Muscle of arm (tissue), 12 donors: Measurements from ENCODE around the gene AJM1. TPM values are rescaled to one million over a fixed set of nuclear protein-coding genes. Genes with fewer than 3 reads are reported as not detected.
"Not testable (repeated sequence)": the region's sequence is repeated elsewhere in the genome, so short reads cannot be mapped to it uniquely, and the experiment has no call there.

Source experiments
- DNase-seq: peaks from one replicate; pipeline ENCODE4 v3.0.0-alpha.2; 2013
- polyA plus RNA-seq, 12 donors: library from polyadenylated mRNA; unstranded; fragments of 120-200 nt; gene quantifications; one replicate each; pipeline ENCODE4 v1.2.1, GENCODE V29; 2013; ENCODE audit not compliant: insufficient read length in 12 of 12

The AJM1 gene
- polyA plus RNA-seq, 12 donors: 0.93 to 7.0 (median 1.5) TPM; not detected in 1

DNA sequence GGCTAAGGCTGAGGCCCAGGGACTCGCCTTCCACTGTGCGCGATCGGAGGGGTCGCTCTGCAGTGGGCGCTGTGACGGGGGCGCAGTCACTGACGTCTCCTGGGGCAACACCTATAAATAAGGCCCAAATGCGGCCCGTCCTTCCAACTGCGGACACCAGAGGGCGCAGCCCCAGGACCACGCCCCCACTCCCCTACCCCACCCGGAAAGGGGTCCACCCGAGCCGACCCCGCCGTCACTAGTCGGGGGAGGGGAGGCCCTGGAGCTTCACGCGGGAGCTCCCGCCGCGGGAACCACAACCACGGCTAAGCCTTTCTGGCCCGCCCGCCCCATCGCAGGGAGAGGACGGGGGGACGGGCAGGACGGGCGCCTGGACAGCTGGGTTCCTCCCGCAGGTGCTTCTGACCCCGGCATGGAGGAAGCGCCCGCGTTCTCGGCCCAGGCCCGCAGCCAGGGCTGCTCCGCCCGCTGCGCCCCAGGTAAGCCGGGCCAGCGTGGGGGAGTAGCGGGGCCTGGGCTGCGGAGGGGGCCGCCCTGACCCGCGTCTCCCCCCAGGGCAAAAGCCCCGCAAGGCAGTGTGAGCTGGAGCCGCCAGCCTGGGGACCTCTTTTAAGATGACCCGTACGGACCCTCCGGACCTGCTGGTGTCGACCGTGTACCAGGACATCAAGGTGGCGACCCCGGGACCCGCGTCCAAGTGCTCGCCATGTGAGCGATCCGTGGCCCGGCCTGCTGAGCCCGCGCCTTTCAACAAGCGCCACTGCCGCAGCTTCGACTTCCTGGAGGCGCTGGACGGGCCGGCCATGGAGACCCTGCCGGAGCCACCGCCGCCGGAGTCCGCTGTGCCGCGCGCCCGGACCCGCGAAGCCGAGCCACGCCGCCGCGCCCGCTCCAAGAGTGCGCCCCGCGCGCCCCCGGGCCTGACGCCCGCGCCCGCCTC, 1.8 kb downstream of the AJM1 start:
- not testable (repeated sequence) for DNase-seq

DNA sequence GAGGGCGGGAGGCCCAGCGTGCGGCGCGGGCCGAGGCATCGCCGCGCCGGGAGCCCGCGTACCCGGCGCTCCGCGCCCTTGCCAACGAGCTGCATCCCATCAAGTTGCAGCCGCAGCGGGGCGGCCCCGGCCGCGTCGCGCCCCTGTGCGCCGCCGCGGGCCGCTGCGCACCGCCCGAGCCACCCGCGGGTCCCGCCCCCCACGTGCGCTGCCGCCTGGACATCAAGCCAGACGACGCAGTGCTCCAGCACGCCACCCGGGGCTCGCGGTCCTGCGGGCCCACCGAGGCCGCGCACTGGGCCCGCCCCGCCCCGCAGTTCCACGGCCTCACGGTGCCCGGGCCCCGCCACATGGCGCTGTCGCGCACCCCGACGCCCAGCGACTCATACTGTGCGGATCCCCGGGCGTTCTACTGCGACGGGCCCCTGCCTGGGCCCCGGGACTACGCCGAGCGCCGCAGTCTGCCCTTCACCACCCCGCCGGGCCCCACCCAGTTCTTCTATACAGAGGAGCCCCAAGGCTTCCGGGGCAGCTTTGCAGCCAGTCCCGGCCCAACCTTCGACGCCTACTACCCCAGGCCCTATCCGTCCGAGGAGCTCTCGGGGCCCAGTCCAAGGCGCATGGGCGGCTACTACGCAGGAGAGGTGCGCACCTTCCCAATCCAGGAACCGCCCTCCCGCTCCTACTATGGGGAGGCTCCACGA, 2.6 kb downstream of the AJM1 start:
- no peak for DNase-seq

DNA sequence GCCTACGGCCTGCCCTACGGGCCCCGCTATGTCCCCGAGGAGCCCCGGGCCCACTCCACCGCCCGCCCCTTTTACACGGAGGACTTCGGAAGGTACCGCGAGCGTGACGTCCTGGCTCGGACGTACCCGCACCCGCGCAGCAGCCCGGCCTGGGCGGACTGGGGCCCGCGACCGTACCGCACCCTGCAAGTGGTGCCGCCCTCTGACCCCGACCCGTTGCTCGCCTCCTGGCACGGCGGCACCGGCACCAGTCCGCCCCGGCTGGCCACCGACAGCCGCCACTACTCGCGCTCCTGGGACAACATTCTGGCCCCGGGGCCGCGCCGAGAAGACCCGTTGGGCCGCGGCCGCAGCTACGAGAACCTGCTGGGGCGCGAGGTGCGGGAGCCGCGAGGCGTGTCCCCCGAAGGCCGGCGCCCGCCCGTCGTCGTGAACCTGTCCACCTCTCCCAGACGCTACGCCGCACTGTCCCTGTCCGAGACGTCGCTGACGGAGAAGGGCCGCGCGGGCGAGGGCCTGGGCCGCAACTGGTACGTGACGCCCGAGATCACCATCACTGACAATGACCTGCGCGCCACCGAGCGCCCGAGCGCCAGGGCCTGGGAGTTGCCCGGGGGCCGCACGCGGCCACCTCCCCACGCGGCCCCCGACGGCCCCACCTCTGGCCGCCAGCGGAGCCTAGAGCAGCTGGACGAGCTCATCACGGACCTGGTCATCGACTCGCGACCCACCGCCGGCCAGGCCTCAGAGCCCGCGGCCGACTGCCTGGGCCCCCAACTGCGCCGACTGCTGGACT, 3.4 kb downstream of the AJM1 start:
- DNase-seq: no peak

DNA sequence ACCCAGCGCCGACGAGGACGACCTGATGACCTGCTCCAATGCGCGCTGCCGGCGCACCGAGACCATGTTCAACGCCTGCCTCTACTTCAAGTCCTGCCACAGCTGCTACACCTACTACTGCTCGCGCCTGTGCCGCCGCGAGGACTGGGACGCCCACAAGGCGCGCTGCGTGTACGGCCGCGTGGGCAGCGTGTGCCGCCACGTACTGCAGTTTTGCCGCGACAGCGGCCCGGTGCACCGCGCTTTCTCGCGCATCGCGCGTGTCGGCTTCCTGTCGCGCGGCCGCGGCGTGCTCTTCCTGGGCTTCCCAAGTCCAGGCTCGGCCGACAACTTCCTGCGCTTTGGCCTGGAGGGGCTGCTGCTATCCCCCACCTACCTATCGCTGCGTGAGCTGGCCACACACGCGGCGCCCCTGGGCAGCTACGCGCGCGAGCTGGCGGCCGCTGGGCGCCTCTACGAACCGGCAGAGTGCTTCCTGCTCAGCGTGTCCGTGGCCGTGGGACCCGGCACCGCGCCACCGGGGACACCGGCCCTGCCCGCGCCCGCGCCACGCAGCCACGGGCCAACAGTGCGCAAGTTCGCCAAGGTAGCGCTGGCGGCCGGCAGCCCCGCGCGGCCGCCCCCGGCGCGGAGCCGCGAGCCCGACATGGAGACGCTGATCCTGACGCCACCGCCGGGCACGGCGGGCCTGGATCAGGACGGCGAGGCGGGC, 4.3 kb downstream of the AJM1 start:
- DNase-seq: no peak

DNA sequence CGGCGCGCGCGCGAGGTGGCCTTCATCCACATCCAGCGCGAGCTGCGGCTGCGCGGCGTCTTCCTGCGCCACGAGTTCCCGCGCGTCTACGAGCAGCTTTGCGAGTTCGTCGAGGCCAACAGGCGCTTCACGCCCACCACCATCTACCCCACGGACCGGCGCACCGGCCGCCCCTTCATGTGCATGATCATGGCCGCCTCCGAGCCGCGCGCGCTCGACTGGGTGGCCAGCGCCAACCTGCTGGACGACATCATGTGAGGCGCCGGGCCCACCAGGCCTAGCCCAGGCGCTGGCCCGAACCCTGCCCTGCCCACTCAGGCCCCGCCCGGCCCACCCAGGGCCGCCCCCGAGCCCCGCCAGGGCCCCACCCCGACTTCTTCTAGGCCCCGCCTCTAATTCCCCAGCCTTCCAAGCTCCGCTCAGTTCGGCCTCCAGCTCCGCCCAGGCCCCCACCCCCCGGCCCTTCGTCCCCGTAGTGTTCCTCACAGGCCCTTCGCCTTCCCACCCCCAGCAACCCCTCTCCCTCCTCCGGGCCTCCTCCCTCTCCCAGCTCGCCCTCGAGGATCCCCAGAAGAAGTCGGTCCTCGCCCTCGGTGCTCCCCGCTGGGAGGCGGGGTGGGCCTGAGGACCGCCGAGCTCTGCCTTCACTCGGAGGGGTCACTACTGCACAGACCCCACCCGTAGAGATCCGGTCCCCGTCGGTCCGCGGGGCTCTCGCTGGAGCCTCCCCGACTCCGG, 5.0 kb downstream of the AJM1 start:
- DNase-seq: peak; percentile 76

DNA sequence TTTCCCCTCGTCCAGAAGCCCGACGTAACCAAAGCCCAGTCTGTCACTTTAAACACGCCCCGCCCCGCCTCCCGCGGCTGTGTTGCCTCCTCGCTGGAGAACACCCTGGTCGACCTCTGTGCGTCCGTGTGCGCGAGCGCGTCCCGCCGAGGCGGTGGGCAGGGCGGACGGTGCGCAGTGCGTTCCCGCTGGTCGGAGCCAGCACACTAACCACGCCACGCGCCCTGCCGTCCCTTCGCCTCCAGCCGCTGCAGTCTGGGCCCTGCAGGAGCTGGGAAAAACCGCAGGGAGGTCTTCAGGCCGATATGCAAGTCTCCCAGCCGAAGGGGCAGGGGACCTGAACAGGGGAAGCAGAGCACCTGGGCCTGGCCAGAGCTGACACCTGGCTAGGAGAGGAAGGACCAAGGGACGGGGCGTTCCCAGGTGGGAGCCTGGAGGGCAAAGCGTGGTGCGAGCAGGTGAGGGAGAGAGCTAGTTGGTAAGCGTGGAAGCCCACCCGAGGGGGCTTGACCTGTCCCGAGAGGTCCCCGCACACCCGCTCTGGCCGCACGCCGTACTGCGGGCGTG, 5.6 kb downstream of the AJM1 start:
- peak; percentile 82 for DNase-seq

DNA sequence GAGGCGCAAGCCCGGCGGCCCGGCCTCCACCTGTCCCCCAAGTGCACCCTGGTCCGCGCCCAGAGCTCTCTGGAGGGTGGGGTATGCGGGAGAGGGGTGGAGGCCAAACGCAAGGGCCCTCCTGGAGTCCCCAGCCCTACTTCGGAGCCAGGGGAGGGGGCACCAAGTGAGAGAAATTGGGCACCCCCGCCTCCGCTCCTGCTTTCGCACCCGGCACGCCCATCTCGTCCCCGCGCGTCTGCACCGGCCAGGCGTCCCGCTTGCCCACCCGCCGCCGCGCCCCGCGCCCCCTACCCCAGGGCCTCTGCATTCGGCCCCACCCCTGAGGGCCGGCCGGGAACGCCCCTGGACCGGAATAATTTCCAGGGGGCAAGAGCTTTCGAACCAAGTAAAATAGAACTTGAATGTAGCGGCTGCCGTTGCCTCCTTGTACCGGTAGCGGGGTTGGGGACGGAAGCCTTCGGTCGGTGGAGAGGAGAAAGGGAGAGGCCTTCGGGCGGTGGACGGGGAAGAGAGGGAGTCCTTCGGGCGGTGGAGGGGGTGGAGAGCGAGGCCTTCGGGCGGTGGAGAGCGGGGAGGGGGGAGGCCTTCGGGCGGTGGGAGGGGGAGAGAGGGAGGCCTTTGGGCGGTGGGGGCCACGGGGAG, 6.2 kb downstream of the AJM1 start:
- DNase-seq: no peak

DNA sequence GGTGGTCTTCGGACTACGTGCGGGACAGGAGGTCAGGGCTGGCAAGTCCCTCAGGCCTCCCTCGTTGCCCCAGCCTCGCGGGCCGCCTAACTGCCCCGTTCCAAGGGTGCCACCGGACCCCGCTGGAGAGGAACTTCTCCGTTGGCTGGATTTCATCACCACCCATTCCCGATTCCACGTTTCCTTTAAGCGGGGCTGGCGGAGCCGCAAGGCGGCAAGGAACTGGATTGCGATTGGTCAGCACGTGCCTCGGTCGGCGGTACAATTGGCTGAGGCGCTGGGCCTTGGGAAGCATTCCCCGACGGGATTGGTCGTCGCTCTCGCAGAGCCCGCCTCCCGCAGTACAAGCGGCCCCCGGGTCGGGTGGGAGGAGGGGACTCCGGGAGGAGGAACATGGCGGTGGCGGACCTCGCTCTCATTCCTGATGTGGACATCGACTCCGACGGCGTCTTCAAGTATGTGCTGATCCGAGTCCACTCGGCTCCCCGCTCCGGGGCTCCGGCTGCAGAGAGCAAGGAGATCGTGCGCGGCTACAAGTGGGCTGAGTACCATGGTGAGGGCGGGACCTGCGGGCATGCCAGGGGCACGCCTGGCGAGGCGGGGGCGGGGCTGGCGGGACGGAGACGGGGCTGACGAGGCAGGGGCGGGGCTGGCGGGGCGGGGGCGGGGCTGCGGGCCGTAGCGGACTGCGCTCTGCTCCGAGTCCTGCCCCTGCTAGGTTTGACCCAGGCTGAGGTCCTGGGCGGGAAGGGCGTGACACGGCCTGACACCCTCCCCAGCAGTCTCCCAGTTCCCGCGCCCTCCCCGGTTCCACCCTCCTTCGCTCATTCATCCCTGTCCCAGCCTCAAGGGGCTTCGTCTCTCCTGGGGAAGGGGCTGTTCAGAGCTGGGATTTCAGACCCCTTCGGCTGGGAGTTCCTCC, 7.0 kb downstream of the AJM1 start, which contains the start of gene PHPT1:
Gene PHPT1, plus strand, starts transcription at position 372 of the 922 bp plus-strand sequence. Its CDS starts 22 bp downstream, at position 394.
- DNase-seq: peak; percentile 100

DNA sequence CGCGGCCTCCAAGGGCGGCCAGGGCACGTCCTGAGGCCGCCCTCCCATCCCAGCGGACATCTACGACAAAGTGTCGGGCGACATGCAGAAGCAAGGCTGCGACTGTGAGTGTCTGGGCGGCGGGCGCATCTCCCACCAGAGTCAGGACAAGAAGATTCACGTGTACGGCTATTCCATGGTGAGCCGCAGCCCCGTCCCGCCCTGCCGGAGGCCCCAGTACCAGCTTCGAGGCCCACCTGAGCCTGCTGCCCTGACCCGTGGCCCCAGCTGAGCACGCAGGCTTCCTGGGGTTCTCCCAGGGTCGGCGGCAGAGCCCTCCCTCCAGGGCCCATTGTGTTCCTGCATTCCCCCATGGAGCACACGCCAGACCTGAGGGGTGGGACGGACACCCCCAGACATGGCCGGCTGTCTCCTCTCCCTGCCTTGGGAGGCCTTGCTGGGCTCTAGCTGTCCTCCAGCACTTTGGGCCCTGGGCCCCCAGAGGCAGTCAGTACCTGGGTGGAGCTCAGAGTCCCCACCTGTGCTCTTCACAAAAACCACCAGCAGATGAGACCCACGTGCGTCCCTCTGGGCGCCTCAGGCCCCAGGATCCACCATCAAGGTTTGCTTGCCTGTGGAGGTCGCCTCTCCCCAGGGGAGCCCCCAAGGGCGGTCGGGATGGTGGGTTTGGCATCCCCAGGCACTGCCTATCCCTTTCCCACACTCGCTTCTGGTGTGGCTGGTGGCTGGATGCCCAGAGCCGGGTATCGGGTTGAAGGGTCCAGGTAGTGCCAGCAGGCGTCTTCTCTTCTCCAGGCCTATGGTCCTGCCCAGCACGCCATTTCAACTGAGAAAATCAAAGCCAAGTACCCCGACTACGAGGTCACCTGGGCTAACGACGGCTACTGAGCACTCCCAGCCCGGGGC, 7.9 kb downstream of the AJM1 start:
- no peak for DNase-seq

DNA sequence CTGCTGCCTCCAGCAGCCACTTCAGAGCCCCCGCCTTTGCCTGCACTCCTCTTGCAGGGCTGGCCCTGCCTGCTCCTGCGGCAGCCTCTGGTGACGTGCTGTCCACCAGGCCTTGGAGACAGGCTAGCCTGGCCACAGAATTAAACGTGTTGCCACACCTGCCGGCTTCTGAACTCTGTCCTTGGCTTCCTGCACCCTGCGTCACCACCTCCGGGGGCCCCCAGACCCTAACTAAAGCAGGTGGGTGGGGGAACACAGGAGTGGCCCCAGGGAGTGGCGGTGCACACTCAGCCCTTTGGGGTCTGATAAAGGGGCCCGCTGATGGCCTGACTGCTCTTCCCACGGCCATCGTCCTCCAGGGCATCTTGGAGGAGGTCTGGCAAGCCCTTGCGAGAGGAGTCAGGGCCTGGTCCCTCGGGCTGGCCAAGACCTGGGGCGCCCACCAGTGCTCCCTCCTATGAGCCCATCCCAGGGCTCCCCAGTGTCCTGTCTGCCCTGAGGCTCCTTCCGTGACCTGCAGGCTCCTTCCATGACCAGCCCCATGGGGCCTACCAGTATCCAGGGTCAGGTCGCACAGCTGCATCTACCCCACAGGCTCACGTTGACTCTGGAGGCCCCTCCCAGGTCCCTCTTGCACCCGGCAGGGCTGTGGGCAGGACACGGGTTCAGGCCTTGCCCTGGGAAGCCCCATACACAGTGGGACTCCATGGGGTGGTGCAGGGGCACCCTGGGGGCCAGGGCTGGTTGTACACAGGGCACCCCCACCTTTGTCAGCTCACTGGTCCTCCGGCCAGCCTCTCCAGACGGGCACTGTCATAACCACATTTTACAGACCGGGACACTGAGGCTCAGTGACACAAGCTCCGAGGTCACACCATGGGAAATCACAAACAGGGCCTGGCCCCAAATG, 8.8 kb downstream of the AJM1 start:
- DNase-seq: no peak

DNA sequence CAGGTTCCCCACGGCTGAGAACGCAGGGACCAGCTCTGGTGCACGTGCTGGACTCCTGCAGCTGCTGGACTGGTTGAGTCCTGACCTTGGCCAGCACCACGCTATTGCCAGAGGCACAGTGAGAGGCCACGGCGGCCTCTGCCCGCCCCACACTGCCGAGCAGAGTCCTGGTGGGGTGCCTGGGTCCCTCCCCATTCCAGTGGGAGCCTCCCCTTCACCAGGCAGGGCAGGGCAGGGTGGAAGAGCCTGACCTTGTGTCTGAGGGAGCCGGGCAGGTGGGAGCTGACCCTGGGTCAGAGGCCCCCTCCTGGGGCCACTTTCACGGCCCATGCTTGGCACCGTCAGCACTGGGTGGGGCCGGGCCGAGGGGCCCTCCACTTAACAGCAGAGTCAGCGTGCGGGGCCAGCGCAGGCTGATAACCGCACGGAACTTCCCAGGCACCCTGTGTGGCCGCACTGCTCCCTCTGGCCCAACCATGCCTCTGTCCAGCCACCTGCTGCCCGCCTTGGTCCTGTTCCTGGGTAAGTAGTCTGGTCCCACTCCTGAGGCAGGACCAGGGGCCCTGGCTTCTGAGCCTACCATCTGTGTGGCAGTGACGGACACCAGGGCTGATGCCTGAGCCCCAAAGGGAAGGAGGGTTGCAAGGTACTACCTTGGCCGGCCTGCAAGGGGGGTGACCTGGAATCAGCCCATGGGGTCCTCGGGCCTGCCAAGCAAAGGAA, 9.8 kb downstream of the AJM1 start, which contains the start of gene MAMDC4:
Gene MAMDC4, plus strand, starts transcription at position 406 of the 723 bp plus-strand sequence. Its CDS starts 71 bp downstream, at position 477.
- no peak for DNase-seq

DNA sequence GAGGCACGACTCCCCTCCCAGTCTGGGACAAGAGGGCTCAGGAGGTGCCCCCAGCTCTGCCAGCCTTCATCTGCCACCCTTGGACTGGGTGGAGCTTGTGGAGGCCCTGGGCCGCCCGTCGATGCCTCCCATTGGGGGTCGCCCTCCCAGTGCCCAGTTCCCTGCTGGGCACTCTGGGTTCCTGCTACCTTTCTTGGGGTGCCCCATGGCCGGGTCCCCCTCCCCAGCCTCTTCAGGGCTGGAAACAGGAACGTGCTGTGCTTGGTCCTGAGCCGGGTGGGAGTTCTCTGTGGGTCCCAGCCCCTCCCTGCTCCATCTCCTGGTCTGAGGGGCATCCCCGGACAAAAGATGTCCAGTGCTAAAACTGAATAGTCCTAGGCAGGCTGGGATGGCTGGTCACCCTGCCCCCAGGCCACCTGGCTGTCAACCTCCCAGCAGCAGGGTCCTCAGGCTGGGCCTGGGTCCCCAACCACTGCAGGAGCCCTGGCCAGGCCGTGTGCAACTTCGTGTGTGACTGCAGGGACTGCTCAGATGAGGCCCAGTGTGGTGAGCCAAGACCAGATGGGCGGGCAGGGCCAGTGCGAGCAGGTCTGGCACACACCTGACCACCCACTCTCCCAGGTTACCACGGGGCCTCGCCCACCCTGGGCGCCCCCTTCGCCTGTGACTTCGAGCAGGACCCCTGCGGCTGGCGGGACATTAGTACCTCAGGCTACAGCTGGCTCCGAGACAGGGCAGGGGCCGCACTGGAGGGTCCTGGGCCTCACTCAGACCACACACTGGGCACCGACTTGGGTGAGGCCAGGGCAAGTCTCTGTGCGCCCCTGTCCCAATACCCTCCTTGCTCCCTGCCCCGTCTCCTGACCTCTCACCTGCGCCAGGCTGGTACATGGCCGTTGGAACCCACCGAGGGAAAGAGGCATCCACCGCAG, 10.7 kb downstream of the AJM1 start:
- no peak for DNase-seq

DNA sequence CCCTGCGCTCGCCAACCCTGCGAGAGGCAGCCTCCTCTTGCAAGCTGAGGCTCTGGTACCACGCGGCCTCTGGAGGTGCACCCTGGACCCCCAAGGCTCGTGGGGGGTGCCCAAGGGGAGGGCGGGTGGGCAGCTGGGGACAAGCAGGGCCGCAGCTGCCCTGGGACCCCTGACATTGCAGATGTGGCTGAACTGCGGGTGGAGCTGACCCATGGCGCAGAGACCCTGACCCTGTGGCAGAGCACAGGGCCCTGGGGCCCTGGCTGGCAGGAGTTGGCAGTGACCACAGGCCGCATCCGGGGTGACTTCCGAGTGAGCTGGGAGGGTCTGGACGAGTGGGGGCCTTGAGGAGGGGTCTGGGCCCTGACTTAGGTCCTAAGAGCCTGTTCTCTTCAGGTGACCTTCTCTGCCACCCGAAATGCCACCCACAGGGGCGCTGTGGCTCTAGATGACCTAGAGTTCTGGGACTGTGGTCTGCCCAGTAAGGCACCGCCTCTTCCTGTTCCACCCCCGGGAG, 11.4 kb downstream of the AJM1 start:
- no peak for DNase-seq
